Fibroblast of peridontal ligament (primary cell): ENCODE data around the gene CALML3.

Experiments
- DNase-seq: peaks from one replicate; pipeline ENCODE4 v3.0.0-alpha.2; 2010; ENCODE audit errors: extremely low read depth

CALML3 gene

DNA sequence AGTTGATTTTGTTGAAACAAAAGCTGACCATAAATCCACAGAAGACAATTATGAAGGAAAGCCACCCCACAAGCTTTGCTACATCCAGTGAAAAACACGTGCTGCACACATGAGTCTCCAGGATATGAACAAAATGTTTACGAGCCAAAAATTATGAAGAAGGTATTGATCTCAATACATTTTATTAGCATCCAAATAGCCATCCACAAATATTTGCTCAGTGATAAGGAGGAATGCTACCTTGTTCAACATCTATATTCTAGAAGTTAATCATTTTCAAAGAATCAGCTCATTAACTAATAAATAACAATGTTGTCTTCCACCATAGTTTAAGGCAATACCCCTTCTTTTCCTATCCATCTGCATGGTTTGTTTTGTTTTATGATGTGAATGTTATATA is 42.7 kb downstream of the CALML3 start:
- DNase-seq, result no peak

- no peak for DNase-seq
Measured at GRCh38 chr10:5568984-5569383, 44.2 kb downstream of the CALML3 start.

DNA sequence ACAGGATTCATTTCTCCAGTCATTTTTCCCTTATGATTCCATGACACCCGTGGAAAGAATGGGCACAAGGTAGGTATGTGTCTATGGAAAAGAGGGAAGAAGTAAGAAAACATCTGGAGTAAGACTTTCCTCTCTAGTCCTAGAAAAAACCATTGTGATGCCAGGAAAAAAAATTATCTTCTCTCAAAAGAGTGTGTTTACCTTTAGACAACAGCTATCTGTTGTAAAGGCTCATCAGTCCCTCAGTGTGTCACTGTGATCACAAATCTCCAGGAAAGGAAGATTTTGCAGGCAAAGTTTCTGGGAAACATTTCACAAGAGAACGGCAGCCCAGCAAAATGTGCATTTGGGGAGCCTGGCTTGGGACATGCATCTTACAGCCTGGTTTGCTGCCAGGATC is 44.8 kb downstream of the CALML3 start:
- no peak for DNase-seq

GRCh38 chr10:5570007-5570655 is 45.4 kb downstream of the CALML3 start:
- no peak for DNase-seq

DNA sequence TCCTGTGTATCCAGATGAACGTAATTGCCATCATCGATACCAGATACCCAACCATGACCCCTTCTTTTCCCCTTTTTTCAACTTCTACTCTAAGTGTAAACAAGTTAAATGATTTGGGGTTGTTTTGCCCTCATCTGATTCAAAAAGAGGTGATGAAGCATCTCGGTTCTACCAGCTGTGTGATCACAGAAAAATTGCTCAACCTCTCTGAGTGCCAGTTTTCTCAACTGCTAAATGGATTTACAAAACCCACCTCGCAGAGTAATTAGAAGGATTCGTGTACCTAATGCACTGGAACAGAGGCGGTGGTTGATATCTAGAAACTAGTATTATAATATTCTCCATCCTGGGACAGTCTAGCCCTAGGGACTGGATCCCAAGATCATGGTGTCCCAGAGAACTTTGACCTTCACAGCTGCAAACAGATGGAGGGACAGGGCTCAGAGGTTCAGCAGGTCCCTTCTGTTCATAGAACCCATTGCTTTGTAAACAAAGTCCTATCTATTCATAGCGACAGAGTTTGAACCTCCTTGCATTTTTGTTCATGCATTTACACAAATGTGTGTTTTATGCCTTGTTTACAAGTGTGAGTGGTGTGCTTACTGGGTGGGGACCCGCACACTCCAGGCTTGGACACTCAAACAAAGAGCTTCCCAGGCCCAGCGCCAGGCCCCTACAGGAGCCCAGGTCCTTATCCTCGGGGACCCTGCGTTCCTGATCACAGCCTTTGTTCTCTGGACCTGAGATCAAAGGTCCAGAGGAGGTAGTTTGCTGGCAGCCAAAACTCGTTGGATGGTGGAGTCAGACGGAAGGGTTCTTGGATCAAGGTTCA is 46.4 kb downstream of the CALML3 start:
- no peak for DNase-seq

GRCh38 chr10:5571826-5572225 is 47.1 kb downstream of the CALML3 start:
- no peak for DNase-seq

DNA sequence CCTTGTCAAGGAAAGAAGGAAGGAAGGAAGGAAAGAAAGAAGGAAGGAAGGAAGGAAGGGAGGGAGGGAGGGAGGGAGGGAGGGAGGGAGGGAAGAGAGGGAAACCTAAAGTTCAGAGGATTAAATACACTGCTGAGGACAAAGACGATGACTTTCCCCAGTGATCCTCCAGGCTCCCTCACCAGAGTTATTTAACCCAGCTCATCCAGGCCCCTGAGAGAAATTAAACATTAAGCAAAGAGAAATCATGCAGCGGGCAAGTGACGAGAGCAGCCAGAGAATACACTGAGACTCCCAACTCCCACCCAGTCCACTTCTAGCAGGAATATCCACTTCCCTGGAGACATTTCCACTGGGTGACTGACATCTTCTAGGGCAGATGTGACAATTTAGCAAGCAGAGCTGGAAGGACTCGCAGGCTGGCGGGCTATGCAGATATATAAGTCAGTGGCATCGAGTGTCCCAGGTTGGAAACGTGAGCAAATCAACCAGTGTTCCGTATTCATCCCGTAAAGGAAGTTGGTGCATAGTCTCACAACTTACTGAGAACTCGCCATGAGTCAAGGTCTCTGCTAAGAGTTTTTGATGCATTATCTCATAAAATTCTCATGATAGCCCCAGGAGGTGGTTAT is 48.7 kb downstream of the CALML3 start:
- no peak for DNase-seq

DNA sequence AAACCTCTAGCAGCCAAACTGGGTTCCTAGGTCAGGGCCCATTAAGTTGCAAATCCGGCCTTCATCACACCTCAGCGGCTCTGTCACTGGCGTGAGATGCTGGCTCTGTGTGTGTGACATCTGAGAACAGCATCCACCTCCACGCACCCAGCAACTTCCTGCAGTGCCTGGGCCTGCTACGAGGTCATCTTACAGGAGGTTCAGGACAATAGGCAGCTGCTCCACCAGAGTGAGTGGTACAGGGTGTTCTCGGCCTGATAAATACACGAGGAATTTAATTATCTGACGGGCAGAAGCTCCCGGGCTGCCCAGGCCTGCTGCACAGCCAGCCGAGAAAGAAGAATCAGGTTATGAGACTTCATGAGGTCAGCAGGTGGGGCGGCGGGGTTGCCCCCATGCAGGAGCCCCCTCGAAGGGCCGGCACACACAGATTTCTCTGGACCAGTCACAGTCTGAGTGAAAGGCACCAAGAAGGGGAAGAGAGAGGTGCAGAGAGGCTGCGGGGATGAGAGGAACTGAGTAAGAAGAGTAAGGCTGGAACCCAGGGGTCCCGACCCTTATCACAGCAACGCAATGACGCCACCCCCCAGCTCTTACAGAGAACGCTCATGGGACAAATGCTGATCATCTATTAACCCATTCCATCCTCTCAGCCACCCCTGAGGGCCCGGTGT is 49.3 kb downstream of the CALML3 start:
- DNase-seq, result no peak

GRCh38 chr10:5574642-5575131 is 49.9 kb downstream of the CALML3 start:
- no peak for DNase-seq

DNA sequence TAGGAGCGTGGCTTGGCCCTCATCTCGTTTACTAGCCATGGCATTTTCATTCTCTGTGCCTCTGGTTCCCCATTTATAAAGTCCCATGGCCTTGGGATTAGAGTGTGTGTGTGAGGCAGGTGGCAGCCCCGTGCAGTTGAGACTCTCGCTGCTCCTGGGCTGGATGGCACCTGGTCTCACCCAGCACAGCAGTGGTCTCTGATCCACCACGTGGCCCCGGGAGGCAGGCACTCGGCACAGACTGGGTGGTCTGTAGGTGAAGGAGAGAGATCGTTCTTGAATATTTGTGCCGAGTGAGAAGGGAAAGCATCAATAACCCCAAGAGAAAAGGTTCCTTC is 50.4 kb downstream of the CALML3 start:
- no peak for DNase-seq

DNA sequence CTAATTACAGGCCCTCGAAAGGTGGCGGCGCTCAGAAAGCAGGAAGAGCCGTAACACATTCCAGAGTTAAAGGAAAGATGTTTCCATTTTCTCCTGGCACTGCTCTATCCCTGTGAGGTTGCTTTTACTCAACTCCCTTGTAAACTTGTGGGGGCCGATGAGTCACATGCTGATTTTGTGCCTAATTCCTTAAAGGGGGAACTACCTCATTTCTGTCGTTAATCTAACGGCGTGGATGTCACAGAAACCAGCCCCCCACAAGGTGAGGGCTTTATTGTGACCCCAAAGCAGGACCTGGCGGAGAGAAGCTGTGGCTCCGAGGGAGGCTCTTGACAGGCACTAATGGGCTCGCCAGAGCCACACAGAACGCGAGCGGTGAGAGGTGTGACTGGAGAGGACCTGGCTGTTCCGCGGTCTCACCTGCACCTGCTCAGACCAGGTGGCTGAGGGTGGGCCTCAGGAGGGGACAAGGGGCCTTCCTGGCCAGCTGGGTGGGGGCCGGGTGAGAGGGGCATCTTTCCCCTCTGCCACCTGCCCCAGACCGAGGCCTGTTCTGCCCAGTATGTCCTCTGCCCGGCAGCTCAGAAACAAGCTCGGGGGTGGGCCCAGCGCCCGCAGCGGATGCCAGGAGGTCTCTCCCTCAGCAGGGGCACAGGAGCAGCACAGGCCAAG is 50.9 kb downstream of the CALML3 start:
- DNase-seq, result peak; percentile 77

DNA sequence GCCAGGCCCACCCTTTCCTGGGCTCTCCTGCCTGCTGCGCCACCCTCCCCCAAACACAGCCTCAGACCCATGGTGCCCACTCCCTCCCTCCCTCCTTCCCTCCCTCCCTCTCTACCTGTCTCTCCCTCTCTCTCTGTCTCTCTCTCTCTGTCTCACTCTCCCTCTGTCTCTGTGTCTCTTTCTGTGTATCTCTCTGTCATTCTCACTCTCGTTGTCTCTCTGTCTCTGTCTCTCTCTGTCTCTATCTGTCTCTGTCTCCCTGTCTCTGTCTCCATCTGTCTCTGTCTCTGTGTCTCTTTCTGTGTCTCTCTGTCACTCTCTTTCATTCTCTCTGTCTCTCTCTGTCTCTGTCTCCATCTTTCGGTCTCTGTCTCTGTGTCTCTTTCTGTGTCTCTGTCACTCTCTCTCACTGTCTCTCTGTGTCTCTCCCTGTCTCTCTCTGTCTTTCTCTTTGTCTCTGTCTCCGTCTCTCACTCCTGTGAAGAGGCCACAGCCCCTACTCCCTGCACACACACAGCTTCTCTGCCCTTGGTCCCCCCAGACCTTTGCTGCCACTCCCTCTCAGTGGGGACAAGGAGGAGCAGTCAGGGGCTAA is 51.5 kb downstream of the CALML3 start:
- no peak for DNase-seq
